Body of pancreas (tissue), 4 donors: Measurements from ENCODE around the gene OXTR. TPM values are rescaled to one million over a fixed set of nuclear protein-coding genes. Genes with fewer than 3 reads are reported as not detected.

Source experiments
- ATAC-seq: fragments of 150-250 bp; one replicate; pipeline ENCODE4 v1.9.1; 2016
- DNase-seq, 4 donors: peaks; one replicate each; pipeline ENCODE4 v3.0.0-alpha.2; 2019
- H3K27ac ChIP-seq, 4 donors: fragments of 200-600 bp; sonication (generic); 1 replicate in 3 of 4; 2 replicates in 1 of 4; pipeline versions ENCODE4 v1.5.1 to v1.6.1; 2016 to 2019; ENCODE audit warnings: mild to moderate bottlenecking in 1 of 4, mixed read lengths in 1 of 4, moderate library complexity in 1 of 4
- H3K27me3 ChIP-seq, 2 donors: fragments of 200-600 bp; sonication (generic); one replicate each; pipeline ENCODE4 v1.6.0; 2016; ENCODE audit warnings: mild to moderate bottlenecking in 1 of 2
- H3K36me3 ChIP-seq, 2 donors: fragments of 200-600 bp; sonication (generic); replicated peaks in 1 of 2; 2 replicates each; pipeline ENCODE4 v1.5.1; 2016; ENCODE audit warnings: low read depth in 2 of 2; ENCODE audit not compliant: insufficient read depth in 1 of 2
- H3K4me1 ChIP-seq: fragments of 200-600 bp; sonication (generic); one replicate; pipeline ENCODE4 v1.6.0; 2016
- H3K4me3 ChIP-seq, 2 donors: fragments of 200-600 bp; sonication (generic); 1 replicate in 1 of 2; 2 replicates in 1 of 2; pipeline ENCODE4 v1.5.1; 2016 to 2019
- H3K9me3 ChIP-seq, 3 donors: fragments of 200-600 bp; sonication (generic); 1 replicate in 2 of 3; 2 replicates in 1 of 3; pipeline ENCODE4 v1.5.1; 2016
- CTCF ChIP-seq, 7 experiments: fragments of 450-650 bp in 4 of 7; fragments of 200-600 bp in 3 of 7; sonication (generic) in 3 of 7; IDR thresholded peaks; one replicate each; pipeline ENCODE4 v1.5.1; 2016 to 2019; ENCODE audit warnings: antibody characterized with exemption in 7 of 7
- POLR2A ChIP-seq, 3 donors: fragments of 450-650 bp; IDR thresholded peaks; one replicate each; pipeline ENCODE4 v1.6.1; 2016; ENCODE audit warnings: antibody characterized with exemption in 3 of 3, mild to moderate bottlenecking in 2 of 3
- WGBS, 2 donors: methylation state at CpG; one replicate each; pipeline ENCODE4 v1.1.5; 2017; 5-methylcytosine and 5-hydroxymethylcytosine counted together
- intact Hi-C: fragments of 100-400 bp; cut with DNase I; formaldehyde crosslinking; loops from one replicate; pipeline ENCODE4 v1.15.1; 2023
- total RNA-seq, 2 donors: library from RNA; depleted of rRNA; stranded (reverse); fragments of >200 nt; gene quantifications; one replicate each; pipeline ENCODE4 v1.1.0, GENCODE V29; 2016

The OXTR gene
- total RNA-seq, 2 donors from 2014 or later, result 0.33 TPM; not detected in 1

DNA sequence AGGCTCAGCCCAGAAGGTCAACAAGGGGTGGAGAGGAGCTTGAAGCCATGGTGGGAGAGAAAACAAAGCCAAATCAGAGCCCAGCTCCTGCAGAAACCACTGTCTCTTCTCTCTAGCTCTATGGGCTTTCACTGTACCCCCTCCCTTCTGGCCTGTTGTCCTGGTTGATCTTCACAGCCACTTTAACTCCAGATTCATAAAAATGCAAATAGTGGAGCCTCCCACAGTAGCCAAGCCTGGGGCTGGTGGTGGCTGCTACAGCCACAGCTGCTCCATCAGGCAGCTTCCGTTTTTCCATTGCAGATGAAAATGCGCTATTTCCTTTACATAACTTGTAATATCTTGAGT, 56.5 kb downstream of the OXTR start:
- Histone ChIP-seq H3K9me3 (no peaks in the 10 kb centered on the region), H3K27ac (no peak overlapping the region), H3K27me3 (no peaks in the 10 kb centered on the region), H3K4me3 (no peak overlapping the region), H3K4me1 (peaks cover 5% of the 10 kb centered on the region), H3K36me3 (no peaks in the 10 kb centered on the region)
- no peak for ATAC-seq
- TF ChIP-seq POLR2A (IDR thresholded peaks at IDR 0.05) (no peak), CTCF (IDR thresholded peaks at IDR 0.05) (no peak)
- intact Hi-C loops, result no loop called here
- 51 to 69% methylated on average over 2 of the region's 2 CpGs for WGBS, 2 donors
- DNase-seq, result no peak

DNA sequence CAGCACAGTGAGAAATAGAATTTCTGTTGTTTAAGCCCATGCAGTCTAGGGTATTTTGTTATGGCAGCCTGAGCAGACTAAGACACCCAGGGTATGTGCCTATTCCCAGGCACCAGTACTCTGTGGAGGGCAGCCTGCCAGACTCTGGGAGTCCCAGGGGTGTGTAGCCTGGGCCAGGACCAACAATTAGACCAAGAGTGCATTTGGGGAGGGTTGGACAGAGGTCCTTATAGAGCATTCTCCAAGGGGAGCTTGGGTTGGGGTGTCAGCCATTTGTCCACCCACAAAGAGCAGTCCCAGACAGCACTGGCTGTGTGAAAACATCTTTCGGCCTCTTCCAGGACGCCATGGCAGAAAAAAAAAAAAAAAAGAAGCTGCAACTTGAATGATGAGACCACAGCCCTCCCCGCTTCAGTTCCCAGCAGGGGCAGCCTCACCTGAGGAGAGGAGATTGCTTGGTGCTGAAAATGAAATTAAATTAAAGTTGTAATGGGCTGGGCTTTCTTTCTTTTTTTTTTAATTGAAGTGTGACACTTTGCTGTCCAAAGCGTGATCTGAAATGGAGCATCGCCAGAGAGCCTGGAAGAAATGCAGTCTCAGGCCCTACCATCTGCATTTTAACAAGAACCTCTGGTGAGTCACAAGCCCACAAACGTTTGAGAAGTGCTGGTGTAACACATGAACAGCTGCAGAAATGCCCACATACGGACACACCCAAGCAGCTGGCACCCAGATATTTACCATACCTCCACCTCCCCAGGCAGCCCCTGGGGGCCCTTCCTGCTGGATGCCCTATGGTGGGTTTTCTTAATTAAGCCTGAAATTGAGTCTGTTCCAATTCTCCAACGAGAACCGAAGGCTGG, 57.1 kb downstream of the OXTR start:
- 47 to 52% methylated on average over 9 of the region's 9 CpGs for WGBS, 2 donors
- DNase-seq, result no peak
- intact Hi-C loops, result no loop called here

DNA sequence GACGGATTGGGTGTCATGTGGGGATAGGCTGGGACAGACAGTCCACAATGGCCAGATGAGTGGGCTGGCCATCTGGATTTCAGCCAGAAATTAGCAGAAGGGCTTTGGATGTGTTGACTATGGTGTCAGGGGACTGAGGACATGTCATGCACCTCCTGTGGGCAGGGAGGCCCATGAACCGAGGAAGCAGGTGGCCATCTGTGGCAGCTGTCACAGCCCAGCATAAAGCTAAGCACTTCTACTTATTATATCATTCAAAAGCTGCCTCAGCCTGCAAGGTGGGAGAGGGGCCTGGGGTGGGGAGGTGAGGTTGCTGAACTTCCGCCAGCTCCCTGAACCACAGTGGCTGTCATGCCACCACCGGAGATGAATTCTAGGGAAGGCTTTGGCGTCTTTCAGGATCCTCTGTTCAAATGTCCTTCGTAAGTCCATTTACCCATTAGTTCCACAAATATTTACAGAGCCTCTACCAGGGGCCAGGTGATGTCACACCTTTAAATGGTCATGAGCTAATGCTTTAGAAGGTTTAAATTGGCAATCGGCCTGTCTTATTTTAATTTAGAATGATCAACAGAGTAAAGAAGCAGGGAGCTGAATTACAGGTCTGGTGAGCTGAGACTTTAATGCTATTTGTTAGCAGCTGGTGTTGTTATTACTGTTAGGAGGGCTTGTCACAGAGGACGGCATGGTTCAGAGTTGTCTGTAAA, 59.5 kb downstream of the OXTR start:
- Histone ChIP-seq H3K27me3 (no peaks in the 10 kb centered on the region), H3K4me1 (peaks cover 5% of the 10 kb centered on the region), H3K4me3 (no peak overlapping the region), H3K9me3 (peaks cover 0 to 6% (median 0%) of the 10 kb centered on the region in 3 donors), H3K36me3 (no peaks in the 10 kb centered on the region), H3K27ac (no peak overlapping the region)
- intact Hi-C loops, result no loop called here
- WGBS, 2 donors, result 49 to 57% methylated on average over 7 to 8 of the region's 8 CpGs
- ATAC-seq, result peak; percentile 71
- TF ChIP-seq POLR2A (IDR thresholded peaks at IDR 0.05), result no peak
- no peak for TF ChIP-seq CTCF (IDR thresholded peaks at IDR 0.05)
- peak in 2 of 4 donors; percentile 16 to 31 for DNase-seq

More for the DNA sequence above, 57.1 kb downstream of the OXTR start:
- TF ChIP-seq CTCF (IDR thresholded peaks at IDR 0.05), result no peak
- no peak for TF ChIP-seq POLR2A (IDR thresholded peaks at IDR 0.05)
- Histone ChIP-seq H3K36me3 (no peaks in the 10 kb centered on the region), H3K4me1 (peaks cover 5% of the 10 kb centered on the region), H3K4me3 (no peak overlapping the region), H3K9me3 (no peaks in the 10 kb centered on the region), H3K27ac (no peak overlapping the region), H3K27me3 (no peaks in the 10 kb centered on the region)
- no peak for ATAC-seq

GRCh38 chr3:8709287-8709686, 60.1 kb downstream of the OXTR start:
- H3K4me1 ChIP-seq, result peaks cover 5% of the 10 kb centered on the region
- intact Hi-C loops, result no loop called here
- TF ChIP-seq CTCF (IDR thresholded peaks at IDR 0.05) (no peak), POLR2A (IDR thresholded peaks at IDR 0.05) (no peak)

More at GRCh38 chr3:8709287-8709686, 60.1 kb downstream of the OXTR start:
- 56 to 73% methylated on average over 5 of the region's 5 CpGs for WGBS, 2 donors
- DNase-seq (no peak), ATAC-seq (no peak)
- peaks cover 0 to 6% (median 0%) of the 10 kb centered on the region in 3 donors for H3K9me3 ChIP-seq
- no peak overlapping the region for H3K4me3 ChIP-seq
- H3K27ac ChIP-seq, result no peak overlapping the region
- H3K36me3 ChIP-seq, result no peaks in the 10 kb centered on the region
- H3K27me3 ChIP-seq, result no peaks in the 10 kb centered on the region
